Measurements from ENCODE around the gene NINJ2.
A peak's percentile ranks its signal among the peaks of the same experiment; 100 is the strongest.

Gene NINJ2

DNA sequence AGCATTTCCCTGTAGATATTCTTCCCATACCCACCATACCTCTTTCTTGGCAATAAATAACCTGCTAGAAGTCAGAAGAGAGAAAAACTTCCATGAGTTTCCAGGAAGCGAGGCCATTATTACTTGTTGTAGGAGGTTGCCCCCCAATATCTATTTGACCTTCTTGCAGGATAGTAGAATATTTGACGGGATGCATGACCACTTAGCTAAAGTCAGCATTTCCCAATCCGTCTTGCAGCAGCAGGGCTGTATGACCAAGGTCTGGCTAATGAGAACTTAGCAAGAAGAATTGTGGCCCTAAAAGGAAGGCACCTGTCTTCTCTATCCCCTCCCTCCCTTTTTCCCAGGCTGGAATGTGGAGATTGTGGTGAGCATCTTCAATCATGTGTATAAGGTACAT is 51.5 kb downstream of the NINJ2 start:
- no peak for DNase-seq

DNA sequence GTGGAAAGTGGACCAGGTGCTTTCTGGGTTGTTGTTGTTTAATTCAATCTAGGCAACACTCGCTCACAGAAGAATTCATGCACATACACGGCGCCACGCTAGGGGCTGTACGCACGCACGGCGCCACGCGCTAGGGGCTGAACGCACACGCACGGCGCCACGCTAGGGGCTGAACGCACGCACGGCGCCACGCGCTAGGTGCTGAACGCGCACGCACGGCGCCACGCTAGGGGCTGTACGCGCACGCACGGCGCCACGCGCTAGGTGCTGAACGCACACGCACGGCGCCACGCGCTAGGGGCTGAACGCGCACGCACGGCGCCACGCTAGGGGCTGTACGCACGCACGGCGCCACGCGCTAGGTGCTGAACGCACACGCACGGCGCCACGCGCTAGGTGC is 54.3 kb downstream of the NINJ2 start:
- DNase-seq, result no peak

DNA sequence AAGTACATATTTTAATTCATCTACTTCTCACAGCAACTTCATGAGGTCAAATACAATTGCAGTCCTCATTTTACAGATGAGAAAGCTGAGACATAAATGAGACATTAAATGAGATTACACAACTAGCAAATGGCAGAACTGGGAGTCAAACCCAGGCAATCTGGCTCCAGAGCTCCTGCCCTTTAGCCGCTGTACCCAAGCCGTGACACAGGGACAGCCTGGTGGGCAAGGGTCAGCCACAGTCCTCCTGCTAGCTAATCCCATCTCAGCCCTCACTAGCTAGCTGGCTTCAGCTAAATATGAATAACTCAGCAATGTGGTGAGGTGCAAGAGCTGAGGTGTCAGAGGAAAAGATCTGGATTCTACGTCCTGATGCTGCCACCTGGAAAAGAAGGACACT is 54.8 kb downstream of the NINJ2 start:
- DNase-seq, result no peak

DNA sequence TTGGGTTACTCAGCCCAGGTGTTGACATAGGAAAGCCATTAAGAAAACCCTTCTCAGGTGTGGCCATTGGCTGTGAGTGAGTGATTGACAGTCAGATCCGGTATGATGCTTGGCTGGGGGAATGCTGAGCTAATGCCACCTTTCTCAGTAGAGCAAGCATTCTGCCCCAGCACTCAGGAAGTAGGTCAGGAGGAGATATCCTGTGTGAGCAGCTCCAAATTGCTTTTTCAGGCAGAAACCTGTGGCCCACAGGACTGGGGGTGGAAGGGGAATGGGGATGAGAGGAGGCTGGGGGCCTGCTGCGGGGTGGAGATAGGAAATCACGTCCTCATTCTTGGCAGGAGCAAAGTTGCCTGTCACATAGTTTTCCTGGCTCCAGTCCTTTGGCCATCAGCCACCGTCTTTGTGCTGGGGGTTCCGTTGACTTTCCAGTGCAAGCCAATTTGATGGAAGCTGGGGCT is 55.7 kb downstream of the NINJ2 start:
- DNase-seq, result no peak

DNA sequence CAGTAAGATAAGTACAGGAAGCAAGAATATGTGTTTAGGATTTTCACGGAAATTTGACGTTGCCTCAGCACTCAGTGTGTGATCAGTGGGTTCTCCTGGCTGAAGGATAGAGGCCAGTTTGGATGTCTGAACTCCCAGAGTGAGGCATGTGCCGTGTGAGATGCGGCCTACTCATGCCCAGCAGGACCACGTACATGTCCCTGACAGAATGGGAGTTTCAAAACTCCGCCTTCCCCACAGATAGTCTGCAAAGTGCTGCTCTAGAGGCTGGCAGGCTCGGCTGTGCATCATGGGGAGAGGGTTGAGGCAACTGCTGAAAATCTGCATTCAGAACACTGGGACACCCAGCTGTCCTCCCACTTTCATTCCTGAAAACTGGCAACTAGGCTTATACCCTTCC is 58.3 kb downstream of the NINJ2 start:
- DNase-seq, result no peak

DNA sequence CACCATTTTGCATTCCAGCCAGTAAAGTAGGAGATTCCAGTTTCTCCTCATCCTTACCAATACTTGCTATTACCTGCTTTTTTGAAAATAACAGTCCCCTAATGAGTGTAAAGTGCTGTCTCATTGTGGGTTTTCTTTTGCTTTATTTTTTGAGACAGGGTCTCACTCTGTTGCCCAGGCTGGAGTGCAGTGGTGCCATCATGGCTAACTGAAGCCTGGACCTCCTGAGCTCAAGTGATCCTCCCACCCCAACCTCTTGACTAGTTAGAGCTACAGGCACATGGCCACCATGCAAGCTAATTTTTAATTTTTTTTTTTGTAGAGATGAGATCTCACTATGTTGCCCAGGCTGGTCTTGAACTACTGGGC is 60.6 kb downstream of the NINJ2 start:
- DNase-seq, result no peak

DNA sequence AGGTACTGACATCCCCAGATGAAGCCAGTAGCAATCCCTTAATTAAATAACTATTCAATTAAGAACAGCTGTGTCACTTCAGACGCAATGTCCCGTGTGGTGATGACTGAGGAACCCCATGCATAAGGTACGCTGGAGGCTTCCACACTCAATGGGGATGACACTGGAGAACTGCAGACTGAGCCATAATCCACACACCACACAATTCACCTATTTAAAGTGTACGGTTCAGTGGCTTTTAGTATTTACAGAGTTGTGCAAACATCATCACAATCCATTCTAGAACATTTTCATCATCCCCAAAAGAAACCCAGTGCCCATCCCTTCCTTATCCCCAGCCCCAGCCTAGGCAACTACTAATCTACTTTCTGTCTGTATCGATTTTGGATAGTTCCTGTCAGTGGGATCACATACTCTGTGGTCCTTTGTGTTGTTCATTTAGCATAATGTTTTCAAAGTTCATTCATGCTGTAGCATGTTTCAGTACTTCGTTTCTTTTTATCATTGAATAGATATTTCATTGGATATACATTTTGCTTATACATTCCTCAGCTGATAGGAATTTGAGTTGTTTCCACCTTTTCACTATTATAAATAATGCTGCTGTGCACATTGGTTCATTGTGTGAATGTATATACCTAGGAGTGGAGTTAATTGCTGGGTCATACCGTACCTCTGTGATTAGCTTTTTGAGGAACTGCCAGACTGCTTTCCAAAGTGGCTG is 61.1 kb downstream of the NINJ2 start:
- no peak for DNase-seq

DNA sequence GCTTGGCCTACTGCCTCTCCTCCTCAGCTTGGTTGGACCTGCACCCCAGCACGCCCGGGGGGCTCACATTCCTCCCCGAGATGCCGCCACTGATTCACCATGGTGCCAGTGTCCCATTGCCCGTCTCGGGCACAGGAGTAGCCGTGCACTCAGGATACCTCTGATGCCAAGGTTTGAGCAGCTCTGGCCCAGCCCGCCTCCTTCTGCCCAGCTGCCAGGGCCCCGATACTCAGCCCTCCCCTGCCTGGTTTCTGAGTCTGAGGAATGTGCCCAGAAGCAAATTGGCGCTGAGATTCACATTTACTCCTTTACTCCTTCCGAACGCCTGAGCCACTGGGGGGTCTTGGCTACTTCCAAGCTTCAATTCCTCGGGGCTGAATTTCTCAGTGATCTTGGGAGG is 63.5 kb downstream of the NINJ2 start:
- DNase-seq, result no peak

DNA sequence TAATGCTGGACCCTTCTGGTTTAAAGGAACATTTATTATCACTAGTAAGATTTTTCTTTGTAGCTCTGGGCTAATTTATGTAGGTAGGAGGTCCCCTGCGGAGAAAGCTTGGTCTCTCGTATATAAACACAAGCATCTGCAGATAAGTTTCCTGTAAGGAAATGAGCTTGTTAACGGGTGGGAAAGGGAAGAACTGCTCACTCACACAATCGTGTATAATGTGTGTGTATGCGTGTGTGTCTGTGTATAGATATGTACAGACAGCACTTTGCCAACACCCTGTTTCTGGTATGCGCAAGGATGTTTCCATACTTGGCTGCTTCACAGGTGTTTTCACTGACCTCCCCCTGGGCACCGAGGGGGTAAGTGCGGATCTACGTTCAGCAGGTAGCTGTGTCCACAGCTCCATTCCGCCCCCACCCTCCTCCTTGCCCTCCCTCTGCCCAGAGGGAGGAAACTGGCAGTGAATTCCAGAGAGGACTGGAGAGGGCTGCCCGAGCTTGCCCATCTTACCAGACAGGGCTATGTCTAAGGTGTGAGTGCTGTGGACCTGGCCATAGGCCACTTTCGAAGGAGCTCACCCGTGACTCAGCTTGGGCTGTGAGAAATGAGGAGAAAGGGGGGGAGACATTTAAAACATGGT is 65.2 kb downstream of the NINJ2 start:
- DNase-seq, result no peak

DNA sequence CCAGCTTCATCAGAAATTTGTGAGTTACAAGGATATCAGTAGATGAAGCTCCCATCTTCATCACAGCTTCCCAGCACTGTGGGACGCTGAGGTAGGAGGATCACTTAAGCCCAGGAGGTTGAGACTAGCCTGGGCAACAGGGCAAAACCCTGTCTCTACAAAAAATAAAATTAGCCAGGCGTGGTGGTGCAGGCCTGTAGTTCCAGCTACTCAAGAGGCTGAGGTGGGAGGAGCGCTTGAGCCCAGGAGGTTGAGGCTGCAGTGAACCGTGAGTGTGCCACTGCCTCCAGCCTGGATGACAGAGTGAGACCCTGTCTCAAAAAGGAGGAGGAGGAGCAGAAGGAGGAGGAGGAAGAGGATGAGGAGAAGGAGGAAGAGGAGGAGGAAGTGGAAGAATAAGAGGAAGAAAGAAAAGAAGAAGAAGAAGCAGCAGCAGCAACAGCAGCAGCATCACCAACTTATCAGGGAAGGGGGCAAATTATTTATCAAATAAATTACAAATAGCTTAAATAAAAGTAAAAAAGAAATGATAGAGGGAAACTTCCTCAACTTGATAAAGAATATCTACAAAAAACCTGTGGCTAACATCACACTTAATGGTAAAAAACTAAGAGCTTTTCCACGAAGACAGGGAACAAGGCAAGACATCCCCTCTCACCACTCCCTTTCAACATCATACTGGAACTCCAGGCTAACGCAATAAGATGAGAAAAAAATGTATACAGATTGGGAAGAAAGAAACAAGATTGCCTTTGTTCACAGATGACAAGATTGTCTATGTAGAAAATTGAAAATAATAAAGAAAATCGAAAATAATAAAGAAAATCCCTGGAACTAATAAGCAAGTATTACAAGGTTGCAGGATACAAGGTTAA is 69.6 kb downstream of the NINJ2 start:
- DNase-seq, result no peak

DNA sequence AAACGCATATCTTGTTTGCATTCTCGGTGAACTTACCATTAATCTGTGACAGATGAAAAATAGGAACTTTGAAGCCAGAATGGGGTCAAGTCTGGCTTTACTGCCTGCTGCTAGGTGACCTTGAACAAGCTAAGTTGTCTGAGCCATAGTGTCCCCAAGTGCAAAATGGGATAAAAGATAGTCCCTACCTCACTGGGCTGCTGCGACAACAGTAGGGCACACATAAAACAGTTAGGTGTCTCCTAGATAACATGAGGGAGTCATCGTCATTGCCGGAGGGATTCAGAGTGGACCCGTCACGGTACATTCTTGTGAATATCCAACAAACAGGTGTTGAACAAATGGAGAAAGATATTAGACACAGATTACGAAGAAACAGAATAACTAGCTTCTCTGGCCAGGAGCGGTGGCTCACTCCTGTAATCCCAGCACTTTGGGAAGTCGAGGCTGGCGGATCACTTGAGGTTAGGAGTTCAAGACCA is 71.2 kb downstream of the NINJ2 start:
- no peak for DNase-seq

DNA sequence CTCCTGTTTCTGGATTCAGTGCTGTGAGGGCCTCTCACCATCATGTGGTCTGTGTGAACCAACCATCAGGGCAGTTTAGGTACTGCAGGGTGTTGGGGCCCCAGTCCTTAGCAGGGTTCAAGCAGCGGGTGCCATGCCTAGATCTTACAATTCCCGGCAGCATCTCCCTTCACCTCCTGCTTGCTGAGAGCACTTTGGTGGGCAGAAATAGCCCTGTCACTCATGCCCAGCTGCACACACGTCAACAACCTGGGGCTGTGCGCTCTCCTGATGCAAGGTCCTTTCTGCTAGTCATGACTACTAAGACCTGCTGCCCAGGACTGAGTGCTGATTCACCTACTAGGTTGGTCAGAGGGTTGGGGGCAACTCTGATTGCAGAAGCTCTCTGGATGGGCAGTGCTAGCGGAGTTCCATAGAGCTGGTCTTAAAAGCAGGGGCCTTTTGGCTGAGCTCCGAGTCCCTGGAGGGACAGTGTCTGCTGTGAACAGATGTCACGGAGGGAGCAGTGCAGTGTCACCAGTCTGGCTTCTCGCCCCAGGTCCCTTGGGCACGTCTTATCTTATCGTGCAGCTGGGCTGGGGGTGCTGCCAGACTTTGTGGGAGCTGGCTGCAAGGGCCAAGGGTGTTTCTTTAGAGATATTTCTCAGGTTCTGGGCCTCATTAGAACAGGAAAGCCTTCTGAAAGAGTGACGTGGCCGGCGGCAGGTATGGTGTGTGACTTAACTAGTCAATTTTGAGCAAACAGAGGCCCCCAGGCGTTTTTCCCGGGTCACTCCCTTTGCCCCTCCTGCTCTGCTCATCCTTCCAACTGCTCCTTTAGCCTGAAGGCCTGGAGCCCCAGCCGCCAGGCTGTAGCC is 71.8 kb downstream of the NINJ2 start:
- DNase-seq, result peak; percentile 99

DNA sequence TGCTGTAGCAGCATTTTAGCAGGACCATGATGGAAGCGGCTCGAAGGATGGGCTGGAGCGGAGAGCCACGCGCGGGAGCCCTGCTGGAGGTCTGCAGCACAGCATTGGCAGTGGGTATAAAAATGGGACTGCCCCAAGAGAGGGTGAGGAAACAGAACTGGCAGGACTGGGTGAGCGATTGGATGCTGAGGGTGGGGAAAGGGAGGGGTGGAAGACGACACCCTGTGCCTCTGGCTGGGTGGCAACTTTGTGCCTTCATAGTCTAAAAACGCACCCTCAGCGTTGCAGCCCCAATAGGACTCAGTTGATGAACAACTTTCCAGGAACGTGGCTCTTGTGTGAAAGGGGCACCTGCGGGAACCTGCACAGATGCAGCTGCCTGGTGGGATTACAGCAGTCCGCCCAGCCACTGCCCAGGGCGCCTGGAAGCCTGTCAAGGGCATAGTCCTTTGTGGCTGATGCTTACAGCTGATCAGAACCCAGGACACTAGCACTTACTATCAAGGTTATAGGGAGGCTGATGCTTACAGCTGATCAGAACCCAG is 73.0 kb downstream of the NINJ2 start:
- no peak for DNase-seq

DNA sequence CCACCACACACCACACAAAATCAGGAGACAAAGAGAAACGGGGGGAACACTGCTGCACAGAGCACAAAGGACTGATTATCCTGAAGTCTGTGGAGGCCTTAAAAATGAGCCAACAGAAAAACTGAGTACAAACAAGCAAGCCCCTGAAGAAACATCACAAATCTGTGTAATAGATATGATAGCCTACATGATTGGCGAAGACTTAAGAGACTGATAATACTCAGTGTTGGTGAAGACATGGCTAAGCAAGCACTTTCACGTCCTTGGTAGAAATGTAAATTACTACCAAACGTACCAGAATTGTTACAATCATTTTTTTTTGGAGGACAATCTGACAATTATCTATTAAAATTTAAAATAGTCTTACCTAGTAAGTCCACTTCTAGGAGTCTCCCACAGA is 74.6 kb downstream of the NINJ2 start:
- DNase-seq, result no peak

DNA sequence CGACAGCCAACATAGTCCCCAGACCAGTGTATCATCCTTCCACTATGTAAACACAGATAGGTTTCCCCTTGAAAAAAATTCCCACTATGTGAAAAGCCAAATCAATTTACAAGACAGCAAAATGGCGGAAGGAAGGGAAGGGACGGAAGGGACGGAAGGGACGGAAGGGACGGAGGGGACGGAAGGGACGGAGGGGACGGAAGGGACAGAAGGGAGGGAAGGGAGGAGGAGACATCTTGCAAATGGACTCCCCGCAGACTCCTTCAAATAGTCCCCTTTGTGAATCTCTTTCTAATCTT is 75.3 kb downstream of the NINJ2 start:
- no peak for DNase-seq

DNA sequence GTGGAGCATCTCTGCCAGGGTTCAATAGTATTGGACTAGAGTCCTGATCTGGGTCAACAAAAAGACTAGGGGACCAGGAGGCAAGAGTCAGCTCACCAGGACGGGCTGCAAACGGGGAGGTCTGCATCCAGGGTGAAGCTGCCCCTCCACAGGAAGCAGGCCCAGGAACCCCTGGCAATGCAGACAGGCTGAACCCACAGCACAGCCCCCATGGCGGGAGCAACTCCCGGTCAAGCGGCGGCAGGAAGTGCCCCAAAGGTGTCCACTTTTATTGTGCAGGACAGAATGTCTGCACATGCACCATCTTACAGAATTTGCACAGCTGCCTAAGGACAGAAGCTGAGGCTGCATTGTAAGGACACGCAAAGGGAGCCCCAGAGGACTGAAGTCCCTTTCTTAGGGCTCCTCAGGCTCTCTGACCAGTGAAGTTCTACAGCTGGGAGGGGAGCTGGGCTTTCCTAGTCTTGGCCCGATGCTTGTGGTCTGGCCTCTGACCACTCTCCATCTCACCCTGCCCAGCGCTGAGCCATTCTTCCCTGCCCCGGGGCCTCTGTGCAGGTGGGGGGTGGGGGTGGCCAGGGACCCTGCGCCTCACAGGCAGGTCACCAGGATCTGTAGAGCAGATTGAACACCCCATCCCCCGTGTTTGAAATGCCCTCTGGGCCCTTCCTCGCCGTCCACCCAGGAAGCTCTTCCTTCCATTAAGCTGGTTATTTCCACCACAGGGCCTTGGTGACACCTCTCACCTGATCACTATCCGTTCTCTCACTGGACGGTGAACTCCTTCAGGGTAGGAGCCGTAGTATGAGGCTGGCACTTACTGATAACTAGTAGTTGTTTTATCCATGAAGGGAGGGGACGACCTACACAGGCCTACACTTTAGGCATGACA is 75.9 kb downstream of the NINJ2 start:
- DNase-seq, result no peak

DNA sequence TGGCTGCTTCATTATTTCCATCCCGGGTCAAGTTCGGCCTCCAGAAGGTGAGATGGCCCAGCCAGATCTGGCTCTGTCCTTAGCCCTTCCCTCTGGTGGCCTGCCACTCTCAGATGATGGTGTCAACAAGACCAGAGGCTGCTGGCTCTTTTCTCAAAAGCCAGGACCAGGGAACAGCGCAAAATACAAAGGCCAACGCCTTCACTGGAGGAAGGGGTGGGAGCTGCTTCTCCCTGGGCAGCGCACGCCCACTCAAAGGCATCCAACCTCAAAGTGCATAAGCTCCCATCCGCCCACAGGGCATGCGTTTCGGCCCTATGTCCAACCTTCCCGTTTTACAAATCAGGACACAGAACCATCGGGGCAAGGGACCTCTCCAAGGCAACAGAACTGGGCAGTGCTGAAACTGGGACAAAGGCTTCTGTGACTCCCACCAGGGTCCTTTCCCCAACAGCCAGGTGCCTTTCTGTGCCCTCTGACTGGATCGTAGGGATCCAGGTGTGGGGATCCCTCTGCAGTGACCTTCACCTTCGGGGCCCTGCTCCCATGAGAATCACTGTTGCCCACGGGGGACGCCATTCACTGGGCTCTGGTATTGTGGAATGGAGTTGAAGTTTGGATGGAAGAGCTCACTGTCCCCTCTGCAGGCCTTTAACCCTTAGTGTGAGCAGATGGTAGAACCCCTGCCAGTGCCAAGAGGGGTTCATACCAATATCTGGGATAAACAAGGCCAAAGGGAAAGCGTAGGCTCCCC is 76.8 kb downstream of the NINJ2 start:
- DNase-seq, result no peak

DNA sequence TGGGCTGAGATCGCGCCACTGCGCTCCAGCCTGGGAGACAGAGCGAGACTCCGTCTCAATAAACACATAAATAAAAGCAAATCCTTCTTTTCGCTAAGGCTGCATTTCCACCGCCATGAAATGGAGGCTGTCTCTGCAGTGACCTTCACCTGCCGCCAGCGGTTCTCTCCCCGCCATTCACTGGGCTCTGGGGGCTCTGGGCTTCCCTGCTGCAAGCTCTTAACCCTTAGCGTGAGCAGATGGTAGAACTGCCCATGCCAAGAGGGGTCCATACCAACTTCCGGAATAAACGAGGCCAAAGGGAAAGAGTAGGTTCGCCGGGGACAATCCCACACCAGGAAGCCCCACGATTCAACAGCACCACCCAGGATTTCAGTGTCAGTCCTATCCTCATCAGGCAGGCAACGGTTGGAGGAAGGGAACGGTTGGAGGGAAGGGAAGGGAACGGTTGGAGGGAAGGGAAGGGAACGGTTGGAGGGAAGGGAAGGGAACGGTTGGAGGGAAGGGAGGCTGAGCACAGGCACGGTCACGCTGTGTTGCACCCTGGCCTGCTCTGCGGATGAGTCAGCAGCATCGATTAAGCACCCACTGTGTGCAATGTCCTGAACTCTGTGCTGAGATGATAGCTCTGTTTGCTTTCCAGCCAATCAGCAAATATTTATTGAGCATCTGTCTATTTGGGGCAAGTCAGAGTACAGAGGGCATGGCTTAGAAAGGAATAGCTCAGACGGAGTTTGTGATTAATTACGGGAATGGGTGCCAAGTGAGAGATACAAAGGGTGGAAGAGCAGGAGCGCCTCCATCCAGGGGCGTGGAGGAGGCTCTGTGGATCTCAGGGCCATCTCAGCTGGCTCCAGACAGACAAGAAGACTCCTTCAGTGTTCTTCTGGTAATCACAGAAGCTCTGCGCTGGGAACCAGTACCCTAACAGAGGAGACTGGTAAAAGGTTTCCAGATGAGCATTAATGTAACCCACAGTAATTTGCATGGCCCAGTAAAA is 77.9 kb downstream of the NINJ2 start:
- no peak for DNase-seq

DNA sequence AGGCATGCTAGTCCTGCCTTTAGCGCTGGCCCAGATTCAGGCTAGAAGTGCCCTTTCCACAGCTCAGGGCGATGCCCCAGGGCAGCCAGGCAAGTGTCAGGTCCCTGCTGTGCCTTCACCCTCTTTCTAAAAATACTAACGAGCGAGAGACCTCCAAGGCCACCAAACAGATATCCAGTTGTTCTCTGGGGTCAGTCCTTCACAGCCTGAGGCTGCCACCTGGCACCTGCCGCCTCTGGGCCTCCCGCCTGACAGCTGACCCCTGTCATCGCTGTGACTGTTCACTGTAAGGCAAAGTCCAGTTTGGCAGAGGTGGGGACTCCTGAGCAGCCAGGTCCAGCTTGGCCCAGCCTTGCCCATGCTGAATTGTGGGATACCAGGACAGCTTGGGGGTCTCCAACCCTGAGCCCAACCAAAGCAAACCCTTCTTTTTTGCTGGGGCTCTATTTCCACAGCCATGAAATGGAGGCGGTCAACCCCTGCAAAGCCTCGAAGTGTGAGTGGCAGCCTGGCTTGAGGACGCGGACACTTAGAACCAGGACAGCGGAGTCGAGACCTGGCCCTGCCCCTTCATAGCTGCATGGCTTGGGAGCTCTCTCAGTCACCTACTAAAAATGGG is 79.9 kb downstream of the NINJ2 start:
- DNase-seq, result no peak
